HFF-Myc (cell line): ENCODE results near the gene FAM236B.
"Not testable (repeated sequence)": the region's sequence is repeated elsewhere in the genome, so short reads cannot be mapped to it uniquely, and the experiment has no call there.

ENCODE experiments used
- DNase-seq: peaks from one replicate; pipeline ENCODE4 v3.0.0-alpha.2; 2011; ENCODE audit warnings: low read depth; ENCODE audit errors: extremely low read depth
- H3K4me3 ChIP-seq: replicated peaks from 2 replicates; pipeline ENCODE4 v1.5.1; 2011; ENCODE audit warnings: low read depth, mild to moderate bottlenecking, control low read depth, low read length
- TF ChIP-seq, protein P1 (sequence below): IDR thresholded peaks from 2 replicates; pipeline ENCODE4 v1.5.1; 2012; ENCODE audit warnings: mild to moderate bottlenecking, low read depth, low read length, control low read depth; ENCODE audit errors: missing control alignments

The FAM236B gene

DNA sequence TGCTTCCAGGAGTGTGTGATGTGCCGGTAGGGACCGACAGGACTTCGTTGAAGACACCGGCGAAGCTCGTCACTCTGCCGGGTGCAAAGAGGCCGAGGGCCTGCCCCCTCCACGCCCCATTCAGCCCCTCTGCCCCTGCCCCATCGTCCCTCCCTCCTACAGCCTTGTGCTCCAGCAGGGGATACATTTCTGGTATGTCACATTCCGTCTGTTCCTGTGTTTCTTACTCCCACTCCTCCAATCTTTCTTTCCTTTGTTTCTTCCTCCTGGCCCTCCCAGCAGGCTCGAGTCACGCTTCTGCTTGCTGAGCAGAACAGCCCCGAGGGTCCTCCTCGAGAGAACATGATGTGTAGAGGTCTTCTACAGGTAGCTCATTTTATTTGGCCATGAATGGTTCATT lies at the start of gene FAM236B:
Gene FAM236B, minus strand, starts transcription at position 101 of the 400 bp plus-strand sequence. Its CDS starts 100 bp downstream, at position 1.
- H3K4me3 ChIP-seq, DNase-seq: not testable (repeated sequence)

DNA sequence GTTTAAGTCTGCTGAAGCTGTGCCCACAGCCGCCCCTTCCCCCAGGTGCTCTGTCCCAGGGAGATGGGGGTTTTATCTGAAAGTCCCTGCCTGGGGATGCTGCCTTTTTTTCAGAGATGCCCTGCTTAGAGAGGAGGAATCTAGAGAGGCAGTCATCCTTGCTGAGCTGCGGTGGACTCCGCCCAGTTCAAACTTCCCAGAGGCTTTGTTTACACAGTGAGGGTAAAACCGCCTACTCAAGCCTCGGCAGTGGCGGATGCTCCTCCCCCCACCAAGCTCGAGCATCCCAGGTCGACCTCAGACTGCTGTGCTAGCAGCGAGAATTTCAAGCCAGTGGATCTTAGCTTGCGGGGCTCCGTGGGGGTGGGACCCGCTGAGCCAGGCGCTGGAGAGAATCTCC lies 48.2 kb upstream of the FAM236B start:
- not testable (repeated sequence) for H3K4me3 ChIP-seq, DNase-seq

DNA sequence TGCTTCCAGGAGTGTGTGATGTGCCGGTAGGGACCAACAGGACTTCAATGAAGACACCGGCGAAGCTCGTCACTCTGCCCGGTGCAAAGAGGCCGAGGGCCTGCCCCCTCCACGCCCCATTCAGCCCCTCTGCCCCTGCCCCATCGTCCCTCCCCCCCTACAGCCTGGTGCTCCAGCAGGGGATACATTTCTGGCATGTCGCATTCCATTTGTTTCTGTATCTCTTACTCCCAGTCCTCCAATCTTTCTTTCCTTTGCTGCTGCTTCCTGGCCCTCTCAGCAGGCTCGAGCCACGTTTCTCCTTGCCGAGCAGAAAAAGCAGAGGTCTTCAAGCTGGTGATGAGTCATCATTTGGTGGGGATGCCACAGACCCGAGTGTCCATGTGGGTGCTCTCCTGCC lies 25.6 kb upstream of the FAM236B start, which contains the start of gene FAM236D:
Gene FAM236D, minus strand, starts transcription at position 101 of the 400 bp plus-strand sequence. Its CDS starts 100 bp downstream, at position 1.
- DNase-seq, H3K4me3 ChIP-seq: not testable (repeated sequence)

- DNase-seq, H3K4me3 ChIP-seq: not testable (repeated sequence)
Observed at GRCh38 chrX:72790390-72790789, 7.9 kb upstream of the FAM236B start.

GRCh38 chrX:72788142-72788541 lies 5.7 kb upstream of the FAM236B start:
- H3K4me3 ChIP-seq = not testable (repeated sequence)

GRCh38 chrX:72783964-72784363 lies 1.5 kb upstream of the FAM236B start:
- DNase-seq, H3K4me3 ChIP-seq: not testable (repeated sequence)

More at GRCh38 chrX:72788142-72788541, 5.7 kb upstream of the FAM236B start:
- DNase-seq = not testable (repeated sequence)

GRCh38 chrX:72783365-72783936 lies 991 bp upstream of the FAM236B start:
- not testable (repeated sequence) for H3K4me3 ChIP-seq, DNase-seq

- DNase-seq, H3K4me3 ChIP-seq: not testable (repeated sequence)
Observed at GRCh38 chrX:72778146-72778545, 4.3 kb downstream of the FAM236B start.

GRCh38 chrX:72777467-72777790 lies 5.0 kb downstream of the FAM236B start:
- DNase-seq = not testable (repeated sequence)

DNA sequence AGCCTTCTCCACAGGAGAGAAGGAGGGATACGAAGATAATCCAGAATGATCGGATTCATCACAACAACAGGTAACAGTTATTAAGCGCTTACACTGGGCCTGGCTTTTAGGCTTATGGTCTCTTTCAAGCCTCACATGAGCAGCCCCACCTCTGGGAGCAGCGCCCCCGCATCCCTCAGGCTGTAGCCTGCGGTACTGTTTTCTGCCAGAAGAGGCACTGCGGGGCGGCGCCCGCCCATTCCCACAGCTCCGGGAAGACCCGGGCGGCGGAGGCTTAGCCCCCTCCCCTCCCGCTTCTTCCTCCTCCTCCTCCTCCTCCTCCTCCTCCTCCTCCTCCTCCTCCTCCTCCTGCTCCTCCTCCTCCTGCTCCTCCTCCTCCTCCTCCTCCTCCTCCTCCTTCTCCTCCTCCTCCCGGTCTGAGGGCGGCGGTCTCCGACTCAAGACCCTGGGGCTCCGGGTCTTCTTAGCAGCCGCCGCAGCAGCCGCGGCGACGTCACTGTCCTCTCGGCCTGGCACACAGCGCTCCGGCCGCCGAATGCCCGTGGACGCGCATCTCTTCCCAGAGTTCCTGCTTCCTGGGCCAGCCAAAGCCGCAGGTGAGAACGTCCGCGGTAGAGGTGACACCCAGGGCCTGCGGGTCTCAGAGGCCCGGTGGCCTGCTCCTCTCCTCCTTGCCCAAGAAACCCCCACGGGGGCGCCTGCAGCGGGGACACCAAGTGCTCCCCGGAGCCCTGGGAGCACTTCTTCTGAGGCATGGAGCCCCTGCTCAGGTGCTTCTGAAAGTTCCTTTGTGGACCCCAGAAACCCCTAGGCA lies 5.6 kb downstream of the FAM236B start, which contains the start of gene DMRTC1B:
Gene DMRTC1B, plus strand, starts transcription at position 238 of the 814 bp plus-strand sequence. CDS start 68,246 bp downstream, outside the sequence.
- DNase-seq, H3K4me3 ChIP-seq: not testable (repeated sequence)

More at GRCh38 chrX:72777467-72777790, 5.0 kb downstream of the FAM236B start:
- not testable (repeated sequence) for H3K4me3 ChIP-seq

GRCh38 chrX:72760454-72760853 lies 22.0 kb downstream of the FAM236B start:
- not testable (repeated sequence) for H3K4me3 ChIP-seq, DNase-seq

GRCh38 chrX:72748545-72748944 lies 33.9 kb downstream of the FAM236B start:
- not testable (repeated sequence) for H3K4me3 ChIP-seq, DNase-seq

- not testable (repeated sequence) for H3K4me3 ChIP-seq, DNase-seq
Observed at GRCh38 chrX:72745546-72745945, 36.9 kb downstream of the FAM236B start.

DNA sequence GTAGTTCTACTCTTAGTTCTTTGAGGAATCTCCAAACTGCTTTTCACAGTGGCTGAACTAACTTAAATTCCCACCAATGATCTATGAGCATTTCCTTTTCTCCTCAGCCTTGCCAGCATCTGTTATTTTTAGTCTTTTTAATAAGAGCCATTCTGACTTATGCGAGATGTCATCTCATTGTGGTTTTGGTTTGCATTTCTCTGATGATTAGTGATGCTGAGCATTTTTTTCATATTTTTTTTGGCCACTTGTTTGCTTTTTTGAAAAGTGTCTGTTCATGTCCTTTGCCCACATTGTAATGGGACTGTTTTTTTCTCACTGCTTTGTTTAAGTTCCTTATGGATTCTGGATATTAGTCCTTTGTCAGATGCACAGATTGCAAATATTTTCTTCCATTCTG lies 46.9 kb downstream of the FAM236B start:
- H3K4me3 ChIP-seq = no peak overlapping the region
- no peak for DNase-seq
- TF ChIP-seq, protein P1, sequence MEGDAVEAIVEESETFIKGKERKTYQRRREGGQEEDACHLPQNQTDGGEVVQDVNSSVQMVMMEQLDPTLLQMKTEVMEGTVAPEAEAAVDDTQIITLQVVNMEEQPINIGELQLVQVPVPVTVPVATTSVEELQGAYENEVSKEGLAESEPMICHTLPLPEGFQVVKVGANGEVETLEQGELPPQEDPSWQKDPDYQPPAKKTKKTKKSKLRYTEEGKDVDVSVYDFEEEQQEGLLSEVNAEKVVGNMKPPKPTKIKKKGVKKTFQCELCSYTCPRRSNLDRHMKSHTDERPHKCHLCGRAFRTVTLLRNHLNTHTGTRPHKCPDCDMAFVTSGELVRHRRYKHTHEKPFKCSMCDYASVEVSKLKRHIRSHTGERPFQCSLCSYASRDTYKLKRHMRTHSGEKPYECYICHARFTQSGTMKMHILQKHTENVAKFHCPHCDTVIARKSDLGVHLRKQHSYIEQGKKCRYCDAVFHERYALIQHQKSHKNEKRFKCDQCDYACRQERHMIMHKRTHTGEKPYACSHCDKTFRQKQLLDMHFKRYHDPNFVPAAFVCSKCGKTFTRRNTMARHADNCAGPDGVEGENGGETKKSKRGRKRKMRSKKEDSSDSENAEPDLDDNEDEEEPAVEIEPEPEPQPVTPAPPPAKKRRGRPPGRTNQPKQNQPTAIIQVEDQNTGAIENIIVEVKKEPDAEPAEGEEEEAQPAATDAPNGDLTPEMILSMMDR = no peak

- H3K4me3 ChIP-seq, DNase-seq: not testable (repeated sequence)
Observed at GRCh38 chrX:72733636-72734035, 48.8 kb downstream of the FAM236B start.
